MM.1S (cell line): Measurements from ENCODE around the gene FAM83E.

ENCODE experiments used
- DNase-seq: peaks from one replicate; pipeline ENCODE4 v3.0.0-alpha.2; 2015
- H2AFZ ChIP-seq: fragments of 300-600 bp; sonication (generic); 2 replicates; pipeline ENCODE4 v1.6.0; 2016; ENCODE audit warnings: antibody characterized with exemption, low read length
- H3F3A ChIP-seq: fragments of 300-600 bp; sonication (generic); 2 replicates; pipeline ENCODE4 v1.6.1; 2016; ENCODE audit warnings: mild to moderate bottlenecking, antibody characterized with exemption, low read length, moderate library complexity, mixed read lengths; ENCODE audit not compliant: insufficient read depth
- H3K27ac ChIP-seq: fragments of 300-600 bp; sonication (generic); 2 replicates; pipeline ENCODE4 v1.5.1; 2016; ENCODE audit warnings: mild to moderate bottlenecking, low read length
- H3K27me3 ChIP-seq: fragments of 300-600 bp; sonication (generic); replicated peaks from 2 replicates; pipeline ENCODE4 v1.6.0; 2016; ENCODE audit warnings: low read length; ENCODE audit not compliant: insufficient read depth
- H3K36me3 ChIP-seq: fragments of 300-600 bp; sonication (generic); replicated peaks from 2 replicates; pipeline ENCODE4 v1.6.1; 2016; ENCODE audit warnings: mild to moderate bottlenecking, low read length, mixed read lengths; ENCODE audit not compliant: insufficient read depth
- H3K4me1 ChIP-seq: fragments of 300-600 bp; sonication (generic); 2 replicates; pipeline ENCODE4 v1.6.1; 2016; ENCODE audit warnings: low read length, mixed read lengths
- H3K4me2 ChIP-seq: fragments of 300-600 bp; sonication (generic); 2 replicates; pipeline ENCODE4 v1.6.0; 2016; ENCODE audit warnings: low read depth, low read length
- H3K4me3 ChIP-seq: fragments of 300-600 bp; sonication (generic); 2 replicates; pipeline ENCODE4 v1.5.1; 2016; ENCODE audit warnings: low read length, mixed read lengths
- H3K79me2 ChIP-seq: fragments of 300-600 bp; sonication (generic); 2 replicates; pipeline ENCODE4 v1.6.1; 2016; ENCODE audit warnings: mixed run types, low read length, mixed read lengths
- H3K9ac ChIP-seq: fragments of 300-600 bp; sonication (generic); 2 replicates; pipeline ENCODE4 v1.6.1; 2016; ENCODE audit warnings: low read length, mixed read lengths
- H3K9me2 ChIP-seq: fragments of 300-600 bp; sonication (generic); replicated peaks from 2 replicates; pipeline ENCODE4 v1.6.1; 2016; ENCODE audit warnings: mild to moderate bottlenecking, low read length, mixed read lengths; ENCODE audit not compliant: insufficient read depth
- H3K9me3 ChIP-seq: fragments of 300-600 bp; sonication (generic); replicated peaks from 2 replicates; pipeline ENCODE4 v1.6.1; 2016; ENCODE audit warnings: mild to moderate bottlenecking, low read length, mixed read lengths; ENCODE audit not compliant: insufficient read depth
- H4K20me1 ChIP-seq: fragments of 300-600 bp; sonication (generic); 2 replicates; pipeline ENCODE4 v1.6.1; 2016; ENCODE audit warnings: mild to moderate bottlenecking, low read length, moderate library complexity, mixed read lengths; ENCODE audit not compliant: insufficient read depth
- EZH2 ChIP-seq: fragments of 300-600 bp; sonication (generic); optimal IDR thresholded peaks from 2 replicates; pipeline ENCODE3; 2017; ENCODE audit warnings: low read depth, mild to moderate bottlenecking, antibody characterized with exemption, low read length, mixed read lengths
- EZH2phosphoT487 ChIP-seq: fragments of 300-600 bp; sonication (generic); IDR thresholded peaks from 2 replicates; pipeline ENCODE4 v1.6.1; 2018; ENCODE audit warnings: antibody characterized with exemption, low read length
- TF ChIP-seq, protein P1 (sequence below): fragments of 300-600 bp; sonication (generic); IDR thresholded peaks from 2 replicates; pipeline ENCODE4 v1.5.1; 2016; ENCODE audit warnings: antibody characterized with exemption, low read length, mixed read lengths

FAM83E gene

DNA sequence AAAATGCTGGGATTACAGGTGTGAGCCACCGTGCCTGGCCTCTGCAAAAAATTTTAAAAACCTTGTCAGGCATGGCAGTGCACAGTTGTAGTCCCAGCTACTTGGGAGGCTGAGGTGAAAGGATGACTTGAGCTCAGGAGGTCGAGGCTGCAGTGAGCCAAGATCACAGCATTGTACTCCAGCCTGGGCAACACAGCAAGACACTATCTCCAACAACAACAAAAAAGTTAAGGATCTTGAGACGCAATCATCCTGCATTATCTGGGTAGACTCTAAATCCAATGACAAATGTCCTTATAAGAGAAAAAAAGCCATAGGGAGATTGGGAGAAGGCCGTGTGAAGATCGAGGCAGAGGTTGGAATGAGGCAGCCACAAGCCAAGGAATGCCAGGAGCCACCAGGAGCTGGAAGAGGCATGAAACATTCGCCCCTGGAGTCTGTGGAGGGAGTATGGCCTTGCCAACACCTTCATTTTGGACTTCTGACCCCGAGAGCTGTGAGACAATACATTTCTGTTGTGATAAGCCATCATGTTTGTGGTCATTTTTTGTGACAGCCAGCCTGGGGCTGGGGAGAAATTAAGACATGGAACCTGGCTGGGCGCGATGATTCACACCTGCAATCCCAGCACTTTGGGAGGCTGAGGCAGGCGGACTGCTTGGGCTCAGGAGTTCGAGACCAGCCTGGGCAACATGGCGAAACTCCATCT, 36.3 kb upstream of the FAM83E start:
- Histone ChIP-seq H3K4me3 (no peak overlapping the region), H3K9me2 (no peaks in the 10 kb centered on the region), H3F3A (no peaks in the 10 kb centered on the region; the same call in 1 of the 2 replicates), H3K4me1 (peaks cover 7% of the 10 kb centered on the region; the same call in 1 of the 2 replicates), H3K4me2 (no peak overlapping the region), H2AFZ (no peak overlapping the region), H3K27me3 (peaks cover 26% of the 10 kb centered on the region), H3K36me3 (no peaks in the 10 kb centered on the region), H3K27ac (no peak overlapping the region), H3K9ac (no peak overlapping the region), H4K20me1 (no peaks in the 10 kb centered on the region), H3K79me2 (no peaks in the 10 kb centered on the region), H3K9me3 (no peaks in the 10 kb centered on the region)
- no peak for DNase-seq
- TF ChIP-seq EZH2phosphoT487: no peak
- no peak for TF ChIP-seq EZH2

DNA sequence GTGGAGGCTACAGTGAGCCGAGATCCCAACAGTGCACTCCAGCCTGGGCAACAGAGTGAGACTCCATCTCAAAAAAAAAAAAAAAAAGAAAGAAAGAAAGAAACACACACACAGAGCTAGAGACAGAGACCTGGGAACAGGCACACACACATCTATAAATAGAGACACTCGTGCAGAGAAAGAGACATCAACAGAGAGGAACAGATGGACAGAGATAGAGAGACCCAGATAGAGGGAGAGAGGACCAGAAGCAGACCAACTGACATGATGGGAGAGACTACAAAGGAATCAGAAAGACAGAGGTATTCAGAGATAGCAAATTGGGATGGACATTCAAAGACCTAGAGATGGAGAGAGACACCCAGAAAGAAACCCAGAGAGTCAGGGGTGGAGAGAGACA, 33.3 kb upstream of the FAM83E start:
- H4K20me1 ChIP-seq: no peaks in the 10 kb centered on the region
- no peaks in the 10 kb centered on the region for H3K9me3 ChIP-seq
- peaks cover 18% of the 10 kb centered on the region for H3K27me3 ChIP-seq
- peaks cover 7% of the 10 kb centered on the region; the same call in 1 of the 2 replicates for H3K4me1 ChIP-seq
- no peak overlapping the region for H3K4me3 ChIP-seq
- H3K36me3 ChIP-seq: no peaks in the 10 kb centered on the region
- no peak overlapping the region for H3K27ac ChIP-seq
- H3K9me2 ChIP-seq: no peaks in the 10 kb centered on the region
- H3K4me2 ChIP-seq: no peak overlapping the region
- no peak overlapping the region for H3K9ac ChIP-seq
- no peak overlapping the region for H2AFZ ChIP-seq
- no peaks in the 10 kb centered on the region for H3K79me2 ChIP-seq
- TF ChIP-seq, protein P1, sequence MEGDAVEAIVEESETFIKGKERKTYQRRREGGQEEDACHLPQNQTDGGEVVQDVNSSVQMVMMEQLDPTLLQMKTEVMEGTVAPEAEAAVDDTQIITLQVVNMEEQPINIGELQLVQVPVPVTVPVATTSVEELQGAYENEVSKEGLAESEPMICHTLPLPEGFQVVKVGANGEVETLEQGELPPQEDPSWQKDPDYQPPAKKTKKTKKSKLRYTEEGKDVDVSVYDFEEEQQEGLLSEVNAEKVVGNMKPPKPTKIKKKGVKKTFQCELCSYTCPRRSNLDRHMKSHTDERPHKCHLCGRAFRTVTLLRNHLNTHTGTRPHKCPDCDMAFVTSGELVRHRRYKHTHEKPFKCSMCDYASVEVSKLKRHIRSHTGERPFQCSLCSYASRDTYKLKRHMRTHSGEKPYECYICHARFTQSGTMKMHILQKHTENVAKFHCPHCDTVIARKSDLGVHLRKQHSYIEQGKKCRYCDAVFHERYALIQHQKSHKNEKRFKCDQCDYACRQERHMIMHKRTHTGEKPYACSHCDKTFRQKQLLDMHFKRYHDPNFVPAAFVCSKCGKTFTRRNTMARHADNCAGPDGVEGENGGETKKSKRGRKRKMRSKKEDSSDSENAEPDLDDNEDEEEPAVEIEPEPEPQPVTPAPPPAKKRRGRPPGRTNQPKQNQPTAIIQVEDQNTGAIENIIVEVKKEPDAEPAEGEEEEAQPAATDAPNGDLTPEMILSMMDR: no peak
- TF ChIP-seq EZH2 (no peak), EZH2phosphoT487 (no peak)
- H3F3A ChIP-seq: no peaks in the 10 kb centered on the region; the same call in 1 of the 2 replicates
- no peak for DNase-seq

DNA sequence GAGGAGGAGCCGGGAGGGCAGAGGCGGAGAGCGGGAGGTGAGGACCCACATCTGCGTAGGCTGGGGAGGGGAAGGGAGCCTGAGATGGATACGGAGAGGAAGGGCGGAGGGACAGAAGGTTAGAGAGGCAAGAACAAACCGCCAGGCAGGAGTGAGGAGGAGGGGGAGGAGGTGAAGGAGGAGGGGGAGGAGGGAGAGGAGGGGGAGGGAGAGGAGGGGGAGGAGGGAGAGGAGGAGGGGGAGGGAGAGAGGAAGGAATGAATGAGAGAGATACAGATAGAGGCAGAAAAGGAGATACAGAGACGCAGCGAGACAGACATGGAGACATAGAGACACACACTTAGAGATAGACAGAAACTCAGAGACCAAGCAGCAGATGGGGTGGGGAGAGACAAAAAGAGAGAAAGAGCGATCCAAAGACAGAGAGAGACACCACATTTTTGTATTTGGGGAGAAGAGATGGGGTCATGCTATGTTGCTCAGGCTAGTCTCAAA, 31.9 kb upstream of the FAM83E start:
- Histone ChIP-seq H3K27me3 (peaks cover 32% of the 10 kb centered on the region), H3K9me3 (no peaks in the 10 kb centered on the region), H3K4me3 (peak overlapping the region; percentile 57), H4K20me1 (no peaks in the 10 kb centered on the region), H3K4me2 (peak overlapping the region; percentile 81), H3F3A (no peaks in the 10 kb centered on the region; the same call in 1 of the 2 replicates), H3K27ac (no peak overlapping the region), H3K79me2 (no peaks in the 10 kb centered on the region), H2AFZ (peak overlapping the region; percentile 68), H3K9me2 (no peaks in the 10 kb centered on the region), H3K4me1 (peaks cover 7% of the 10 kb centered on the region; the same call in 1 of the 2 replicates), H3K9ac (no peak overlapping the region), H3K36me3 (no peaks in the 10 kb centered on the region)
- DNase-seq: no peak
- TF ChIP-seq EZH2: no peak
- no peak for TF ChIP-seq EZH2phosphoT487
- TF ChIP-seq, protein P1: no peak
